Neural crest cell (in vitro differentiated cells): ENCODE results near the gene COL16A1. TPM values are rescaled to one million over a fixed set of nuclear protein-coding genes. Genes with fewer than 3 reads are reported as not detected.

Experiments
- DNase-seq: peaks from one replicate; pipeline ENCODE4 v3.0.0; 2021; ENCODE audit warnings: low read depth, mixed read lengths, low spot score
- H3K27ac Mint-ChIP-seq: one replicate; pipeline ENCODE4 v1.8.0; 2021; ENCODE audit warnings: mild to moderate bottlenecking, mixed read lengths; ENCODE audit not compliant: unreplicated experiment
- H3K27me3 Mint-ChIP-seq: 2 replicates; pipeline ENCODE4 v1.8.0; 2021; ENCODE audit warnings: low read depth, mild to moderate bottlenecking, mixed read lengths
- H3K36me3 Mint-ChIP-seq: 2 replicates; pipeline ENCODE4 v1.8.0; 2021; ENCODE audit warnings: low read depth, mild to moderate bottlenecking, mixed read lengths
- H3K4me1 Mint-ChIP-seq: 2 replicates; pipeline ENCODE4 v1.8.0; 2021; ENCODE audit warnings: mixed read lengths
- H3K4me3 Mint-ChIP-seq: one replicate; pipeline ENCODE4 v1.8.0; 2021; ENCODE audit warnings: mild to moderate bottlenecking, mixed read lengths
- H3K9me3 Mint-ChIP-seq: 2 replicates; pipeline ENCODE4 v1.8.0; 2021; ENCODE audit warnings: mixed read lengths
- CTCF ChIP-seq: fragments of 200-600 bp; sonication (generic); conservative IDR thresholded peaks from 2 replicates; pipeline ENCODE4 v1.5.0; 2021; ENCODE audit warnings: antibody characterized with exemption, mild to moderate bottlenecking
- total RNA-seq: library from RNA; stranded (reverse); gene quantifications from 2 replicates; pipeline ENCODE4 v1.2.1, GENCODE V29; 2021

The COL16A1 gene
- total RNA-seq, 1 donor from 2014 or later = 0.72 TPM

- DNase-seq = no peak
- peaks cover 10% of the 10 kb centered on the region for H3K27me3 Mint-ChIP-seq
- no peak overlapping the region for H3K27ac Mint-ChIP-seq
- peaks cover 13% of the 10 kb centered on the region for H3K4me1 Mint-ChIP-seq
- no peak overlapping the region for H3K4me3 Mint-ChIP-seq
- no peaks in the 10 kb centered on the region for H3K9me3 Mint-ChIP-seq
- TF ChIP-seq CTCF = no peak
- no peaks in the 10 kb centered on the region for H3K36me3 Mint-ChIP-seq
These were observed 53.4 kb downstream of the COL16A1 start for GRCh38 chr1:31650161-31651088.

GRCh38 chr1:31648641-31649357 is 55.0 kb downstream of the COL16A1 start:
- Mint-ChIP-seq H3K27me3 (peaks cover 8% of the 10 kb centered on the region), H3K27ac (no peak overlapping the region), H3K4me3 (no peak overlapping the region), H3K9me3 (no peaks in the 10 kb centered on the region), H3K4me1 (peaks cover 23% of the 10 kb centered on the region), H3K36me3 (no peaks in the 10 kb centered on the region)
- no peak for TF ChIP-seq CTCF
- no peak for DNase-seq

GRCh38 chr1:31648190-31648589 is 55.6 kb downstream of the COL16A1 start:
- peaks cover 26% of the 10 kb centered on the region for H3K4me1 Mint-ChIP-seq

GRCh38 chr1:31647106-31647505 is 56.7 kb downstream of the COL16A1 start:
- peaks cover 8% of the 10 kb centered on the region for H3K27me3 Mint-ChIP-seq
- no peak for TF ChIP-seq CTCF
- H3K4me1 Mint-ChIP-seq = peaks cover 26% of the 10 kb centered on the region
- no peak overlapping the region for H3K27ac Mint-ChIP-seq
- peak overlapping the region; percentile 99 for H3K4me3 Mint-ChIP-seq
- H3K9me3 Mint-ChIP-seq = no peaks in the 10 kb centered on the region
- no peaks in the 10 kb centered on the region for H3K36me3 Mint-ChIP-seq
- DNase-seq = no peak

More at GRCh38 chr1:31648190-31648589, 55.6 kb downstream of the COL16A1 start:
- no peak overlapping the region for H3K27ac Mint-ChIP-seq
- TF ChIP-seq CTCF = no peak
- H3K9me3 Mint-ChIP-seq = no peaks in the 10 kb centered on the region
- H3K36me3 Mint-ChIP-seq = no peaks in the 10 kb centered on the region
- DNase-seq = no peak
- H3K4me3 Mint-ChIP-seq = peak overlapping the region; percentile 43
- H3K27me3 Mint-ChIP-seq = peaks cover 8% of the 10 kb centered on the region

- TF ChIP-seq CTCF = no peak
- Mint-ChIP-seq H3K27ac (no peak overlapping the region), H3K4me3 (peak overlapping the region; percentile 99), H3K4me1 (peaks cover 26% of the 10 kb centered on the region), H3K27me3 (peaks cover 6% of the 10 kb centered on the region), H3K9me3 (no peaks in the 10 kb centered on the region), H3K36me3 (no peaks in the 10 kb centered on the region)
- DNase-seq = no peak
These were observed 57.4 kb downstream of the COL16A1 start for GRCh38 chr1:31646259-31646960.
